ENCODE measurements around the gene KCNQ1OT1.
"Not testable (repeated sequence)": the region's sequence is repeated elsewhere in the genome, so short reads cannot be mapped to it uniquely, and the experiment has no call there.

Gene KCNQ1OT1

GRCh38 chr11:2644844-2645778 is 54.7 kb downstream of the KCNQ1OT1 start:
- Histone ChIP-seq H3K4me1 (ENCODE audit: control insufficient read depth in 1 of 2, insufficient read depth in 2 of 2, low read length in 2 of 2) (no peaks in the 10 kb centered on the region), H3K9me3 (ENCODE audit: control insufficient read depth in 1 of 2, low read length in 2 of 2) (peaks cover 36 to 56% of the 10 kb centered on the region in 2 donors), H3K9ac (ENCODE audit: low read depth in 1 of 2, low read length in 2 of 2) (no peak overlapping the region), H3K27me3 (ENCODE audit: control insufficient read depth in 1 of 2, insufficient read depth in 2 of 2, low read length in 2 of 2) (no peaks in the 10 kb centered on the region), H3K27ac (ENCODE audit: low read depth, low read length) (no peak overlapping the region), H3K4me3 (ENCODE audit: low read depth in 1 of 2, low read length in 2 of 2) (peak overlapping the region in 1 of 2 donors; percentile 17), H3K36me3 (ENCODE audit: control insufficient read depth in 1 of 2, insufficient read depth in 2 of 2, low read length in 2 of 2) (peaks cover 4 to 6% of the 10 kb centered on the region in 2 donors)

- peaks cover 4 to 6% of the 10 kb centered on the region in 2 donors for H3K36me3 ChIP-seq (ENCODE audit: control insufficient read depth in 1 of 2, insufficient read depth in 2 of 2, low read length in 2 of 2)
- no peaks in the 10 kb centered on the region for H3K27me3 ChIP-seq (ENCODE audit: control insufficient read depth in 1 of 2, insufficient read depth in 2 of 2, low read length in 2 of 2)
- no peak overlapping the region for H3K4me3 ChIP-seq (ENCODE audit: low read depth in 1 of 2, low read length in 2 of 2)
- no peak overlapping the region for H3K27ac ChIP-seq (ENCODE audit: low read depth, low read length)
- no peak overlapping the region for H3K9ac ChIP-seq (ENCODE audit: low read depth in 1 of 2, low read length in 2 of 2)
- H3K9me3 ChIP-seq (ENCODE audit: control insufficient read depth in 1 of 2, low read length in 2 of 2), result peaks cover 30 to 43% of the 10 kb centered on the region in 2 donors
- H3K4me1 ChIP-seq (ENCODE audit: control insufficient read depth in 1 of 2, insufficient read depth in 2 of 2, low read length in 2 of 2), result no peaks in the 10 kb centered on the region
Measured at GRCh38 chr11:2643746-2644145, 56.0 kb downstream of the KCNQ1OT1 start.

- H3K9me3 ChIP-seq (ENCODE audit: control insufficient read depth in 1 of 2, low read length in 2 of 2), result peaks cover 26 to 33% of the 10 kb centered on the region in 2 donors
Measured at GRCh38 chr11:2641623-2642022, 58.2 kb downstream of the KCNQ1OT1 start.

GRCh38 chr11:2639763-2640162 is 60.0 kb downstream of the KCNQ1OT1 start:
- not testable (repeated sequence) for H3K4me3 ChIP-seq (ENCODE audit: low read depth in 1 of 2, low read length in 2 of 2); H3K36me3 ChIP-seq (ENCODE audit: control insufficient read depth in 1 of 2, insufficient read depth in 2 of 2, low read length in 2 of 2); H3K4me1 ChIP-seq (ENCODE audit: control insufficient read depth in 1 of 2, insufficient read depth in 2 of 2, low read length in 2 of 2); H3K27ac ChIP-seq (ENCODE audit: low read depth, low read length); H3K27me3 ChIP-seq (ENCODE audit: control insufficient read depth in 1 of 2, insufficient read depth in 2 of 2, low read length in 2 of 2); H3K9ac ChIP-seq (ENCODE audit: low read depth in 1 of 2, low read length in 2 of 2)
- peaks cover 15 to 29% of the 10 kb centered on the region in 2 donors for H3K9me3 ChIP-seq (ENCODE audit: control insufficient read depth in 1 of 2, low read length in 2 of 2)

More at GRCh38 chr11:2641623-2642022, 58.2 kb downstream of the KCNQ1OT1 start:
- no peak overlapping the region for H3K27ac ChIP-seq (ENCODE audit: low read depth, low read length)
- no peak overlapping the region for H3K9ac ChIP-seq (ENCODE audit: low read depth in 1 of 2, low read length in 2 of 2)
- no peaks in the 10 kb centered on the region for H3K27me3 ChIP-seq (ENCODE audit: control insufficient read depth in 1 of 2, insufficient read depth in 2 of 2, low read length in 2 of 2)
- H3K4me1 ChIP-seq (ENCODE audit: control insufficient read depth in 1 of 2, insufficient read depth in 2 of 2, low read length in 2 of 2), result no peaks in the 10 kb centered on the region
- no peak overlapping the region for H3K4me3 ChIP-seq (ENCODE audit: low read depth in 1 of 2, low read length in 2 of 2)
- peaks cover 4 to 6% of the 10 kb centered on the region in 2 donors for H3K36me3 ChIP-seq (ENCODE audit: control insufficient read depth in 1 of 2, insufficient read depth in 2 of 2, low read length in 2 of 2)

GRCh38 chr11:2631161-2631560 is 68.6 kb downstream of the KCNQ1OT1 start:
- H3K9me3 ChIP-seq (ENCODE audit: control insufficient read depth in 1 of 2, low read length in 2 of 2), result peaks cover 22 to 26% of the 10 kb centered on the region in 2 donors
- no peaks in the 10 kb centered on the region for H3K4me1 ChIP-seq (ENCODE audit: control insufficient read depth in 1 of 2, insufficient read depth in 2 of 2, low read length in 2 of 2)
- H3K27me3 ChIP-seq (ENCODE audit: control insufficient read depth in 1 of 2, insufficient read depth in 2 of 2, low read length in 2 of 2), result no peaks in the 10 kb centered on the region
- H3K9ac ChIP-seq (ENCODE audit: low read depth in 1 of 2, low read length in 2 of 2), result no peak overlapping the region
- H3K27ac ChIP-seq (ENCODE audit: low read depth, low read length), result no peak overlapping the region
- H3K4me3 ChIP-seq (ENCODE audit: low read depth in 1 of 2, low read length in 2 of 2), result no peak overlapping the region
- H3K36me3 ChIP-seq (ENCODE audit: control insufficient read depth in 1 of 2, insufficient read depth in 2 of 2, low read length in 2 of 2), result peaks cover 5 to 13% of the 10 kb centered on the region in 2 donors

- Histone ChIP-seq H3K9ac (ENCODE audit: low read depth in 1 of 2, low read length in 2 of 2) (no peak overlapping the region), H3K9me3 (ENCODE audit: control insufficient read depth in 1 of 2, low read length in 2 of 2) (peaks cover 22 to 26% of the 10 kb centered on the region in 2 donors), H3K4me1 (ENCODE audit: control insufficient read depth in 1 of 2, insufficient read depth in 2 of 2, low read length in 2 of 2) (no peaks in the 10 kb centered on the region), H3K36me3 (ENCODE audit: control insufficient read depth in 1 of 2, insufficient read depth in 2 of 2, low read length in 2 of 2) (peaks cover 5 to 13% of the 10 kb centered on the region in 2 donors), H3K27ac (ENCODE audit: low read depth, low read length) (no peak overlapping the region), H3K27me3 (ENCODE audit: control insufficient read depth in 1 of 2, insufficient read depth in 2 of 2, low read length in 2 of 2) (no peaks in the 10 kb centered on the region), H3K4me3 (ENCODE audit: low read depth in 1 of 2, low read length in 2 of 2) (no peak overlapping the region)
Measured at GRCh38 chr11:2630679-2631078, 69.1 kb downstream of the KCNQ1OT1 start.

GRCh38 chr11:2625183-2625582 is 74.6 kb downstream of the KCNQ1OT1 start:
- H3K4me3 ChIP-seq (ENCODE audit: low read depth in 1 of 2, low read length in 2 of 2), result no peak overlapping the region
- H3K36me3 ChIP-seq (ENCODE audit: control insufficient read depth in 1 of 2, insufficient read depth in 2 of 2, low read length in 2 of 2), result peaks cover 0 to 8% of the 10 kb centered on the region in 2 donors
- H3K9me3 ChIP-seq (ENCODE audit: control insufficient read depth in 1 of 2, low read length in 2 of 2), result peaks cover 5 to 7% of the 10 kb centered on the region in 2 donors
- no peaks in the 10 kb centered on the region for H3K4me1 ChIP-seq (ENCODE audit: control insufficient read depth in 1 of 2, insufficient read depth in 2 of 2, low read length in 2 of 2)
- H3K27ac ChIP-seq (ENCODE audit: low read depth, low read length), result no peak overlapping the region
- no peak overlapping the region for H3K9ac ChIP-seq (ENCODE audit: low read depth in 1 of 2, low read length in 2 of 2)
- no peaks in the 10 kb centered on the region for H3K27me3 ChIP-seq (ENCODE audit: control insufficient read depth in 1 of 2, insufficient read depth in 2 of 2, low read length in 2 of 2)

GRCh38 chr11:2621894-2622293 is 77.9 kb downstream of the KCNQ1OT1 start:
- Histone ChIP-seq H3K27me3 (ENCODE audit: control insufficient read depth in 1 of 2, insufficient read depth in 2 of 2, low read length in 2 of 2) (no peaks in the 10 kb centered on the region), H3K27ac (ENCODE audit: low read depth, low read length) (no peak overlapping the region), H3K9ac (ENCODE audit: low read depth in 1 of 2, low read length in 2 of 2) (no peak overlapping the region), H3K4me1 (ENCODE audit: control insufficient read depth in 1 of 2, insufficient read depth in 2 of 2, low read length in 2 of 2) (no peaks in the 10 kb centered on the region), H3K36me3 (ENCODE audit: control insufficient read depth in 1 of 2, insufficient read depth in 2 of 2, low read length in 2 of 2) (peaks cover 0 to 8% of the 10 kb centered on the region in 2 donors), H3K9me3 (ENCODE audit: control insufficient read depth in 1 of 2, low read length in 2 of 2) (no peaks in the 10 kb centered on the region), H3K4me3 (ENCODE audit: low read depth in 1 of 2, low read length in 2 of 2) (no peak overlapping the region)

GRCh38 chr11:2612884-2613571 is 86.8 kb downstream of the KCNQ1OT1 start:
- H3K4me3 ChIP-seq (ENCODE audit: low read depth in 1 of 2, low read length in 2 of 2), result no peak overlapping the region
- H3K9me3 ChIP-seq (ENCODE audit: control insufficient read depth in 1 of 2, low read length in 2 of 2), result peaks cover 0 to 7% of the 10 kb centered on the region in 2 donors
- no peak overlapping the region for H3K27ac ChIP-seq (ENCODE audit: low read depth, low read length)
- H3K27me3 ChIP-seq (ENCODE audit: control insufficient read depth in 1 of 2, insufficient read depth in 2 of 2, low read length in 2 of 2), result no peaks in the 10 kb centered on the region
- no peaks in the 10 kb centered on the region for H3K4me1 ChIP-seq (ENCODE audit: control insufficient read depth in 1 of 2, insufficient read depth in 2 of 2, low read length in 2 of 2)
- H3K9ac ChIP-seq (ENCODE audit: low read depth in 1 of 2, low read length in 2 of 2), result no peak overlapping the region
- H3K36me3 ChIP-seq (ENCODE audit: control insufficient read depth in 1 of 2, insufficient read depth in 2 of 2, low read length in 2 of 2), result no peaks in the 10 kb centered on the region

- Histone ChIP-seq H3K4me1 (ENCODE audit: control insufficient read depth in 1 of 2, insufficient read depth in 2 of 2, low read length in 2 of 2) (no peaks in the 10 kb centered on the region), H3K27ac (ENCODE audit: low read depth, low read length) (no peak overlapping the region), H3K9ac (ENCODE audit: low read depth in 1 of 2, low read length in 2 of 2) (no peak overlapping the region), H3K27me3 (ENCODE audit: control insufficient read depth in 1 of 2, insufficient read depth in 2 of 2, low read length in 2 of 2) (no peaks in the 10 kb centered on the region), H3K9me3 (ENCODE audit: control insufficient read depth in 1 of 2, low read length in 2 of 2) (peaks cover 0 to 7% of the 10 kb centered on the region in 2 donors), H3K4me3 (ENCODE audit: low read depth in 1 of 2, low read length in 2 of 2) (no peak overlapping the region), H3K36me3 (ENCODE audit: control insufficient read depth in 1 of 2, insufficient read depth in 2 of 2, low read length in 2 of 2) (peaks cover 0 to 2% of the 10 kb centered on the region in 2 donors)
Measured at GRCh38 chr11:2609345-2609744, 90.4 kb downstream of the KCNQ1OT1 start.

All from duodenal mucosa (tissue), 2 donors.